ENCODE data around the gene C12orf75. TPM values are rescaled to one million over a fixed set of nuclear protein-coding genes. Genes with fewer than 3 reads are reported as not detected.
A peak's percentile ranks its signal among the peaks of the same experiment; 100 is the strongest.

Gene C12orf75
- total RNA-seq, 1 donor from 2014 or later, result 56.5 TPM

DNA sequence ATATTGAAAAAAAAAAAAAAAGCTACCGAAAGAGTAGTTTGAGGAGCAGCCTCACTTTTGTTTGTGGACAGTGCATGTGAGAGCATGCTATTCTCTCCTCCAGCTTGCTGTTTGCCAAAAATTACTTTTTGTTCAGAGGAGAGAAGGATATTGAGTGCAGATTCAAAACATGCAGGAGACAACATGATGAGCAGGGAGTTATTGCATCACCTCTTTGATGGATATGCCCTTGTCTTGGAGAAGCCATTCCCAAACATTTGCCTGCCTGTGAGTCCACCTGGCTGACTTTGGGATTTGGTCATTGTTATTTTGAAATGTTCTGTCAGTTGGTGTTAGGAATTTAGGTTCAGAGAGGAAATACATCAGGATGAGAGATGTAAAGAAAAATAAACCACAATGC is 2.4 kb downstream of the C12orf75 start:
- intact Hi-C loops (cut with DNase I), result no loop called here
- Histone ChIP-seq H3K9me3 (no peaks in the 10 kb centered on the region), H3K4me3 (peak overlapping the region in 1 of 2 donors; percentile 75), H3K36me3 (no peaks in the 10 kb centered on the region), H3K4me1 (peaks cover 0 to 23% of the 10 kb centered on the region in 2 donors), H3K27me3 (no peaks in the 10 kb centered on the region), H3K27ac (peak overlapping the region; percentile 62 to 83)
- TF ChIP-seq CTCF (IDR thresholded peaks at IDR 0.05), result no peak
- DNase-seq (ENCODE audit: low spot score in 2 of 2), result no peak

DNA sequence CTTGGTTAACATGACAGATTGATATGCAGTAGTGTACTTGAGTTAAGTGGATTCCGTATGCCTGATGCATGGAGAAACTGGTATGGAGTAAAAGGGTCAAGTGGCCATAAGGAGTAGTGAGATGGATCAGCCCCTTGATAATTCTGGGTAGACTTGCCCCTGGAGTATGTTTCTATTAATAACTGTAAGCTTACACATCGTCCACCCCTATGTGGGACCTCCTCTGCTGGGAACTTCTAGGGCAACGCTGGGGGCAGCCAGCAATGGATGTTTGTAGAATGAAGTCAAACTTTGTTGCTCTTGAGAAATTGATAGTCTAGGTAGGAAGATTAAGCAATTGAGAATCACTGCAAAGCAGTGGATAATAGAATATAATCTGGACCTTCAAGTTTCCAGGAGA is 3.5 kb downstream of the C12orf75 start:
- Histone ChIP-seq H3K36me3 (no peaks in the 10 kb centered on the region), H3K4me3 (peak overlapping the region in 1 of 2 donors; percentile 7), H3K4me1 (peaks cover 8 to 29% of the 10 kb centered on the region in 2 donors), H3K9me3 (no peaks in the 10 kb centered on the region), H3K27me3 (no peaks in the 10 kb centered on the region), H3K27ac (peak overlapping the region; percentile 56 to 83)
- DNase-seq (ENCODE audit: low spot score in 2 of 2), result no peak
- intact Hi-C loops (cut with DNase I), result no loop called here
- TF ChIP-seq CTCF (IDR thresholded peaks at IDR 0.05), result no peak

GRCh38 chr12:105334582-105334981 is 4.1 kb downstream of the C12orf75 start:
- no peak for DNase-seq (ENCODE audit: low spot score in 2 of 2)
- H3K9me3 ChIP-seq, result no peaks in the 10 kb centered on the region
- no peaks in the 10 kb centered on the region for H3K27me3 ChIP-seq
- peak overlapping the region in 1 of 2 donors; percentile 7 for H3K4me3 ChIP-seq
- intact Hi-C loops (cut with DNase I), result no loop called here
- no peaks in the 10 kb centered on the region for H3K36me3 ChIP-seq
- TF ChIP-seq CTCF (IDR thresholded peaks at IDR 0.05), result no peak
- peak overlapping the region; percentile 56 to 83 for H3K27ac ChIP-seq
- H3K4me1 ChIP-seq, result peaks cover 8 to 32% of the 10 kb centered on the region in 2 donors

- no peaks in the 10 kb centered on the region for H3K36me3 ChIP-seq
- no peak for TF ChIP-seq CTCF (IDR thresholded peaks at IDR 0.05)
- intact Hi-C loops (cut with DNase I), result no loop called here
- peaks cover 0 to 6% of the 10 kb centered on the region in 2 donors for H3K9me3 ChIP-seq
- H3K27ac ChIP-seq, result peak overlapping the region; percentile 56 to 83
- no peaks in the 10 kb centered on the region for H3K27me3 ChIP-seq
- H3K4me3 ChIP-seq, result no peak overlapping the region
- peaks cover 8 to 28% of the 10 kb centered on the region in 2 donors for H3K4me1 ChIP-seq
- no peak for DNase-seq (ENCODE audit: low spot score in 2 of 2)
These were observed 5.4 kb downstream of the C12orf75 start for GRCh38 chr12:105335856-105336255.

DNA sequence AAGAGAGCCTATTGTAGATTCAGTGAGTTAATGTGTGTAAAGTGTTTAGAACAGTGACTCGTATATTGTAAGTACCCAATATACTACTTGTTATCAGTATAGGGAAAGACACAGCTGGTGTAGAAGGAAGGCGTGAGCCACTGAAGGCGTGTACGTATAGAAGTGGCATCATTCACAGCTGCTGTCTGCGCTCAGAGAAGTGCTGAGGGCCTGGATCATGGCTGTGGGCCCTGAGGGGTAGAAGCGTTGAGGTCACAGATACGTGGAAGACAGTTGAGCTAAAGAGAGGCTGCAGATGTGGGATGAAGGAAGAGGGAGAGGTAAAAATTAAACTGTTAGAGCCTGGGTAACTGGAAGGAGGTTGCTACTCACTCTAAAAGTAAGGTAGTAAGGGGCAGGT is 5.9 kb downstream of the C12orf75 start:
- Histone ChIP-seq H3K27ac (peak overlapping the region; percentile 56 to 83), H3K4me1 (peaks cover 8 to 28% of the 10 kb centered on the region in 2 donors), H3K27me3 (no peaks in the 10 kb centered on the region), H3K9me3 (peaks cover 0 to 8% of the 10 kb centered on the region in 2 donors), H3K4me3 (no peak overlapping the region), H3K36me3 (no peaks in the 10 kb centered on the region)
- no peak for DNase-seq (ENCODE audit: low spot score in 2 of 2)
- intact Hi-C loops (cut with DNase I), result no loop called here
- no peak for TF ChIP-seq CTCF (IDR thresholded peaks at IDR 0.05)

GRCh38 chr12:105337391-105337790 is 6.9 kb downstream of the C12orf75 start:
- no peak for TF ChIP-seq CTCF (IDR thresholded peaks at IDR 0.05)
- Histone ChIP-seq H3K27me3 (no peaks in the 10 kb centered on the region), H3K4me1 (peaks cover 8 to 25% of the 10 kb centered on the region in 2 donors), H3K9me3 (peaks cover 0 to 8% of the 10 kb centered on the region in 2 donors), H3K27ac (peak overlapping the region; percentile 56 to 83), H3K36me3 (no peaks in the 10 kb centered on the region), H3K4me3 (no peak overlapping the region)
- no peak for DNase-seq (ENCODE audit: low spot score in 2 of 2)
- intact Hi-C loops (cut with DNase I), result no loop called here
